GM23338 (cell line): ENCODE data around the gene SIRT7. TPM values are rescaled to one million over a fixed set of nuclear protein-coding genes. Genes with fewer than 3 reads are reported as not detected.

Source experiments
- ATAC-seq: fragments of 200-7000 bp; cut with Tn5 transposase; 3 replicates; pipeline ENCODE4 v1.9.1; 2020
- DNase-seq: peaks from one replicate; pipeline ENCODE4 v3.0.0-alpha.2; 2015; ENCODE audit warnings: low spot score
- H2AFZ ChIP-seq: fragments of 200-600 bp; sonication (generic); 2 replicates; pipeline ENCODE4 v1.8.0; 2016; ENCODE audit warnings: antibody characterized with exemption, mild to moderate bottlenecking, moderate library complexity
- H3F3A ChIP-seq: fragments of 200-600 bp; sonication (generic); replicated peaks from 2 replicates; pipeline ENCODE4 v1.8.0; 2017; ENCODE audit warnings: antibody characterized with exemption, mixed run types, low read depth
- H3K27ac ChIP-seq: fragments of 200-600 bp; sonication (generic); 2 replicates; pipeline ENCODE4 v1.6.1; 2016; ENCODE audit warnings: low read depth
- H3K27me3 ChIP-seq: fragments of 200-600 bp; sonication (generic); 2 replicates; pipeline ENCODE4 v1.8.0; 2016; ENCODE audit warnings: mild to moderate bottlenecking, mixed run types, moderate library complexity; ENCODE audit not compliant: insufficient read depth
- H3K36me3 ChIP-seq: fragments of 200-600 bp; sonication (generic); 2 replicates; pipeline ENCODE4 v1.8.0; 2016; ENCODE audit warnings: mild to moderate bottlenecking; ENCODE audit not compliant: insufficient read depth
- H3K4me1 ChIP-seq: fragments of 200-600 bp; sonication (generic); 2 replicates; pipeline ENCODE4 v1.8.0; 2016; ENCODE audit warnings: mild to moderate bottlenecking, moderate library complexity; ENCODE audit not compliant: insufficient read depth
- H3K4me2 ChIP-seq: fragments of 200-600 bp; sonication (generic); 2 replicates; pipeline ENCODE4 v1.7.1; 2017; ENCODE audit warnings: mixed run types
- H3K4me3 ChIP-seq: fragments of 200-600 bp; sonication (generic); 2 replicates; pipeline ENCODE4 v1.6.1; 2016; ENCODE audit warnings: mixed run types
- H3K79me2 ChIP-seq: fragments of 200-600 bp; sonication (generic); replicated peaks from 2 replicates; pipeline ENCODE4 v1.8.0; 2017; ENCODE audit warnings: mild to moderate bottlenecking; ENCODE audit not compliant: insufficient read depth
- H3K9me2 ChIP-seq: fragments of 200-600 bp; sonication (generic); 2 replicates; pipeline ENCODE4 v1.8.0; 2017; ENCODE audit not compliant: insufficient read depth
- H4K20me1 ChIP-seq: fragments of 200-600 bp; sonication (generic); replicated peaks from 2 replicates; pipeline ENCODE4 v1.8.0; 2017; ENCODE audit warnings: mild to moderate bottlenecking; ENCODE audit not compliant: insufficient read depth
- H3K27ac Mint-ChIP-seq: 2 replicates; pipeline ENCODE4 v1.8.0; 2020; ENCODE audit warnings: inconsistent platforms, mild to moderate bottlenecking, moderate library complexity, mixed read lengths
- H3K27me3 Mint-ChIP-seq: 3 replicates; pipeline ENCODE4 v1.8.0; 2022; ENCODE audit warnings: low read depth, mild to moderate bottlenecking, moderate library complexity, mixed read lengths, inconsistent platforms; ENCODE audit not compliant: insufficient read depth, poor library complexity
- H3K36me3 Mint-ChIP-seq: 3 replicates; pipeline ENCODE4 v1.8.0; 2021; ENCODE audit warnings: low read depth, mild to moderate bottlenecking, inconsistent platforms, moderate library complexity, mixed read lengths
- H3K4me1 Mint-ChIP-seq: 3 replicates; pipeline ENCODE4 v1.8.0; 2020; ENCODE audit warnings: mild to moderate bottlenecking, inconsistent platforms, mixed read lengths
- H3K4me3 Mint-ChIP-seq: 3 replicates; pipeline ENCODE4 v1.8.0; 2021; ENCODE audit warnings: moderate library complexity, mild to moderate bottlenecking, inconsistent platforms, mixed read lengths
- H3K9me3 Mint-ChIP-seq: 3 replicates; pipeline ENCODE4 v1.8.0; 2020; ENCODE audit warnings: moderate library complexity, mild to moderate bottlenecking, inconsistent platforms, mixed read lengths
- CREB1 ChIP-seq: fragments of 250-450 bp; sonication (Bioruptor Pico); IDR thresholded peaks from 2 replicates; pipeline ENCODE4 v1.5.0; 2020; ENCODE audit warnings: low read depth, mild to moderate bottlenecking, moderate library complexity
- EZH2 ChIP-seq: fragments of 200-600 bp; sonication (generic); IDR thresholded peaks from one replicate; pipeline ENCODE4 v1.8.0; 2017; ENCODE audit warnings: antibody characterized with exemption, mild to moderate bottlenecking, low read depth; ENCODE audit not compliant: unreplicated experiment
- EZH2phosphoT487 ChIP-seq: fragments of 200-600 bp; sonication (generic); IDR thresholded peaks from one replicate; pipeline ENCODE4 v1.8.1; 2018; ENCODE audit warnings: antibody characterized with exemption; ENCODE audit not compliant: unreplicated experiment
- JUNB ChIP-seq: IDR thresholded peaks from one replicate; pipeline ENCODE4 v1.6.1; 2016; ENCODE audit warnings: antibody characterized with exemption; ENCODE audit not compliant: unreplicated experiment
- NANOG ChIP-seq: IDR thresholded peaks from 2 replicates; pipeline ENCODE4 v1.6.1; 2016; ENCODE audit warnings: antibody characterized with exemption, borderline replicate concordance
- POLR2AphosphoS5 ChIP-seq: IDR thresholded peaks from 2 replicates; pipeline ENCODE4 v1.6.1; 2016; ENCODE audit warnings: antibody characterized with exemption, low read depth
- STAT1 ChIP-seq: IDR thresholded peaks from one replicate; pipeline ENCODE4 v1.6.1; 2016; ENCODE audit warnings: antibody characterized with exemption; ENCODE audit not compliant: unreplicated experiment
- ZNF114 ChIP-seq: fragments of 250-450 bp; sonication (Bioruptor Pico); IDR thresholded peaks from 2 replicates; pipeline ENCODE4 v1.5.0; 2020; ENCODE audit warnings: mild to moderate bottlenecking, moderate library complexity
- ZNF331 ChIP-seq: fragments of 250-450 bp; sonication (Bioruptor Pico); IDR thresholded peaks from 2 replicates; pipeline ENCODE4 v1.5.0; 2020; ENCODE audit warnings: low read depth, mild to moderate bottlenecking, moderate library complexity
- polyA plus RNA-seq: library from polyadenylated mRNA; unstranded; fragments of >200 nt; fragmentation: Nextera tagmentation; extraction: Ambion mirVana; gene quantifications from 2 replicates; pipeline ENCODE4 v1.2.1, GENCODE V29; 2016
- total RNA-seq: library from RNA; depleted of rRNA; stranded (reverse); fragments of >200 nt; shearing (Covaris generic); gene quantifications from 2 replicates; pipeline ENCODE4 v1.2.3, GENCODE V29; 2014
- TF ChIP-seq, protein P1 (sequence below): IDR thresholded peaks from 2 replicates; pipeline ENCODE4 v1.6.1; 2016; ENCODE audit warnings: antibody characterized with exemption
- TF ChIP-seq, protein P2 (sequence below), 2 experiments: fragments of 200-600 bp in 1 of 2; sonication (generic) in 1 of 2; conservative IDR thresholded peaks; 2 replicates each; pipeline versions ENCODE4 v1.5.1 to v1.6.1; 2016 to 2017; ENCODE audit warnings: antibody characterized with exemption in 2 of 2, low read depth in 2 of 2, mild to moderate bottlenecking in 2 of 2, moderate library complexity in 1 of 2
- TF ChIP-seq, protein P3 (sequence below): fragments of 250-450 bp; sonication (Bioruptor Pico); IDR thresholded peaks from 2 replicates; pipeline ENCODE4 v1.5.0; 2020; ENCODE audit warnings: mild to moderate bottlenecking, moderate library complexity
- TF ChIP-seq, protein P4 (sequence below): IDR thresholded peaks from one replicate; pipeline ENCODE4 v1.6.1; 2018; ENCODE audit warnings: antibody characterized with exemption; ENCODE audit not compliant: unreplicated experiment

Gene SIRT7
- total and polyA plus RNA-seq, 2 experiments from 2014 or later, result 16.3 to 20.8 TPM

DNA sequence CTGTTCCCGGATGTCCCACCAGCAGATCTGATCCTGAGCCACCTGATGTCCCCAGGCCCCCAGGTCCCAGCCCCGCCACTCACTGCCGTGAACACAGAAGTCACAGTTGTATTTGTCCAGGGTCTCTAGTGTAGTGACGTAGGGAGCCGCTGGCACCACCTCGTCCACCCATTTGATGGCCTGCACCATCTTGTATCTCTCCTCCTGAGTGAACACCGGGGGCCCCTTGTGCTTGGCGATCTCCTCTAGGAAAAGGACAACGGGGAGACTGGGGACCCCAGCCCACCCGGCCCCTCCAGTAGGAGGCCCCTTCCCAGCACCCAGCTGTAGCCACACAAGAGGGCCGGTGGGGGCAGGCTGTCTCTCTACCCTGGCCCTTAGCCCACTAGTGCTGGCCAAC is 9.2 kb downstream of the SIRT7 start:
- H3K4me3 Mint-ChIP-seq, result no peak overlapping the region

More for the DNA sequence above, 9.2 kb downstream of the SIRT7 start:
- Histone ChIP-seq H3K36me3 (peaks cover 6% of the 10 kb centered on the region; the same call in 1 of the 2 replicates), H3F3A (peaks cover 25% of the 10 kb centered on the region), H3K79me2 (peaks cover 7% of the 10 kb centered on the region), H3K27ac (no peak overlapping the region), H4K20me1 (peaks cover 9% of the 10 kb centered on the region), H3K4me3 (no peak overlapping the region), H2AFZ (no peak overlapping the region), H3K4me2 (no peak overlapping the region), H3K27me3 (no peaks in the 10 kb centered on the region), H3K9me2 (no peaks in the 10 kb centered on the region), H3K4me1 (peaks cover 6% of the 10 kb centered on the region)
- Mint-ChIP-seq H3K36me3 (peaks cover 14% of the 10 kb centered on the region), H3K27me3 (peaks cover 9% of the 10 kb centered on the region), H3K27ac (no peak overlapping the region), H3K4me1 (peaks cover 3% of the 10 kb centered on the region; the same call in 1 of the 3 replicates), H3K9me3 (no peaks in the 10 kb centered on the region)
- TF ChIP-seq STAT1, result no peak
- TF ChIP-seq, protein P1, sequence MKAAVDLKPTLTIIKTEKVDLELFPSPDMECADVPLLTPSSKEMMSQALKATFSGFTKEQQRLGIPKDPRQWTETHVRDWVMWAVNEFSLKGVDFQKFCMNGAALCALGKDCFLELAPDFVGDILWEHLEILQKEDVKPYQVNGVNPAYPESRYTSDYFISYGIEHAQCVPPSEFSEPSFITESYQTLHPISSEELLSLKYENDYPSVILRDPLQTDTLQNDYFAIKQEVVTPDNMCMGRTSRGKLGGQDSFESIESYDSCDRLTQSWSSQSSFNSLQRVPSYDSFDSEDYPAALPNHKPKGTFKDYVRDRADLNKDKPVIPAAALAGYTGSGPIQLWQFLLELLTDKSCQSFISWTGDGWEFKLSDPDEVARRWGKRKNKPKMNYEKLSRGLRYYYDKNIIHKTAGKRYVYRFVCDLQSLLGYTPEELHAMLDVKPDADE, result no peak
- TF ChIP-seq, protein P2, sequence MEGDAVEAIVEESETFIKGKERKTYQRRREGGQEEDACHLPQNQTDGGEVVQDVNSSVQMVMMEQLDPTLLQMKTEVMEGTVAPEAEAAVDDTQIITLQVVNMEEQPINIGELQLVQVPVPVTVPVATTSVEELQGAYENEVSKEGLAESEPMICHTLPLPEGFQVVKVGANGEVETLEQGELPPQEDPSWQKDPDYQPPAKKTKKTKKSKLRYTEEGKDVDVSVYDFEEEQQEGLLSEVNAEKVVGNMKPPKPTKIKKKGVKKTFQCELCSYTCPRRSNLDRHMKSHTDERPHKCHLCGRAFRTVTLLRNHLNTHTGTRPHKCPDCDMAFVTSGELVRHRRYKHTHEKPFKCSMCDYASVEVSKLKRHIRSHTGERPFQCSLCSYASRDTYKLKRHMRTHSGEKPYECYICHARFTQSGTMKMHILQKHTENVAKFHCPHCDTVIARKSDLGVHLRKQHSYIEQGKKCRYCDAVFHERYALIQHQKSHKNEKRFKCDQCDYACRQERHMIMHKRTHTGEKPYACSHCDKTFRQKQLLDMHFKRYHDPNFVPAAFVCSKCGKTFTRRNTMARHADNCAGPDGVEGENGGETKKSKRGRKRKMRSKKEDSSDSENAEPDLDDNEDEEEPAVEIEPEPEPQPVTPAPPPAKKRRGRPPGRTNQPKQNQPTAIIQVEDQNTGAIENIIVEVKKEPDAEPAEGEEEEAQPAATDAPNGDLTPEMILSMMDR (conservative IDR thresholded peaks at IDR 0.05; ENCODE audit: low read depth in 2 of 2), result no peak
- no peak for TF ChIP-seq ZNF331 (CRISPR knock-in tag)
- TF ChIP-seq, protein P3, sequence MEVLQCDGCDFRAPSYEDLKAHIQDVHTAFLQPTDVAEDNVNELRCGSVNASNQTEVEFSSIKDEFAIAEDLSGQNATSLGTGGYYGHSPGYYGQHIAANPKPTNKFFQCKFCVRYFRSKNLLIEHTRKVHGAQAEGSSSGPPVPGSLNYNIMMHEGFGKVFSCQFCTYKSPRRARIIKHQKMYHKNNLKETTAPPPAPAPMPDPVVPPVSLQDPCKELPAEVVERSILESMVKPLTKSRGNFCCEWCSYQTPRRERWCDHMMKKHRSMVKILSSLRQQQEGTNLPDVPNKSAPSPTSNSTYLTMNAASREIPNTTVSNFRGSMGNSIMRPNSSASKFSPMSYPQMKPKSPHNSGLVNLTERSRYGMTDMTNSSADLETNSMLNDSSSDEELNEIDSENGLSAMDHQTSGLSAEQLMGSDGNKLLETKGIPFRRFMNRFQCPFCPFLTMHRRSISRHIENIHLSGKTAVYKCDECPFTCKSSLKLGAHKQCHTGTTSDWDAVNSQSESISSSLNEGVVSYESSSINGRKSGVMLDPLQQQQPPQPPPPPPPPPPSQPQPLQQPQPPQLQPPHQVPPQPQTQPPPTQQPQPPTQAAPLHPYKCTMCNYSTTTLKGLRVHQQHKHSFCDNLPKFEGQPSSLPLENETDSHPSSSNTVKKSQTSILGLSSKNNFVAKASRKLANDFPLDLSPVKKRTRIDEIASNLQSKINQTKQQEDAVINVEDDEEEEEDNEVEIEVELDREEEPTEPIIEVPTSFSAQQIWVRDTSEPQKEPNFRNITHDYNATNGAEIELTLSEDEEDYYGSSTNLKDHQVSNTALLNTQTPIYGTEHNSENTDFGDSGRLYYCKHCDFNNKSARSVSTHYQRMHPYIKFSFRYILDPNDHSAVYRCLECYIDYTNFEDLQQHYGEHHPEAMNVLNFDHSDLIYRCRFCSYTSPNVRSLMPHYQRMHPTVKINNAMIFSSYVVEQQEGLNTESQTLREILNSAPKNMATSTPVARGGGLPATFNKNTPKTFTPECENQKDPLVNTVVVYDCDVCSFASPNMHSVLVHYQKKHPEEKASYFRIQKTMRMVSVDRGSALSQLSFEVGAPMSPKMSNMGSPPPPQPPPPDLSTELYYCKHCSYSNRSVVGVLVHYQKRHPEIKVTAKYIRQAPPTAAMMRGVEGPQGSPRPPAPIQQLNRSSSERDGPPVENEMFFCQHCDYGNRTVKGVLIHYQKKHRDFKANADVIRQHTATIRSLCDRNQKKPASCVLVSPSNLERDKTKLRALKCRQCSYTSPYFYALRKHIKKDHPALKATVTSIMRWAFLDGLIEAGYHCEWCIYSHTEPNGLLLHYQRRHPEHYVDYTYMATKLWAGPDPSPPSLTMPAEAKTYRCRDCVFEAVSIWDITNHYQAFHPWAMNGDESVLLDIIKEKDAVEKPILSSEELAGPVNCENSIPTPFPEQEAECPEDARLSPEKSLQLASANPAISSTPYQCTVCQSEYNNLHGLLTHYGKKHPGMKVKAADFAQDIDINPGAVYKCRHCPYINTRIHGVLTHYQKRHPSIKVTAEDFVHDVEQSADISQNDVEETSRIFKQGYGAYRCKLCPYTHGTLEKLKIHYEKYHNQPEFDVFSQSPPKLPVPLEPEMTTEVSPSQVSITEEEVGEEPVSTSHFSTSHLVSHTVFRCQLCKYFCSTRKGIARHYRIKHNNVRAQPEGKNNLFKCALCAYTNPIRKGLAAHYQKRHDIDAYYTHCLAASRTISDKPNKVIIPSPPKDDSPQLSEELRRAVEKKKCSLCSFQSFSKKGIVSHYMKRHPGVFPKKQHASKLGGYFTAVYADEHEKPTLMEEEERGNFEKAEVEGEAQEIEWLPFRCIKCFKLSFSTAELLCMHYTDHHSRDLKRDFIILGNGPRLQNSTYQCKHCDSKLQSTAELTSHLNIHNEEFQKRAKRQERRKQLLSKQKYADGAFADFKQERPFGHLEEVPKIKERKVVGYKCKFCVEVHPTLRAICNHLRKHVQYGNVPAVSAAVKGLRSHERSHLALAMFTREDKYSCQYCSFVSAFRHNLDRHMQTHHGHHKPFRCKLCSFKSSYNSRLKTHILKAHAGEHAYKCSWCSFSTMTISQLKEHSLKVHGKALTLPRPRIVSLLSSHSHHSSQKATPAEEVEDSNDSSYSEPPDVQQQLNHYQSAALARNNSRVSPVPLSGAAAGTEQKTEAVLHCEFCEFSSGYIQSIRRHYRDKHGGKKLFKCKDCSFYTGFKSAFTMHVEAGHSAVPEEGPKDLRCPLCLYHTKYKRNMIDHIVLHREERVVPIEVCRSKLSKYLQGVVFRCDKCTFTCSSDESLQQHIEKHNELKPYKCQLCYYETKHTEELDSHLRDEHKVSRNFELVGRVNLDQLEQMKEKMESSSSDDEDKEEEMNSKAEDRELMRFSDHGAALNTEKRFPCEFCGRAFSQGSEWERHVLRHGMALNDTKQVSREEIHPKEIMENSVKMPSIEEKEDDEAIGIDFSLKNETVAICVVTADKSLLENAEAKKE (CRISPR knock-in tag), result no peak
- no peak for TF ChIP-seq EZH2
- no peak for TF ChIP-seq CREB1 (CRISPR knock-in tag)
- no peak for TF ChIP-seq NANOG
- TF ChIP-seq, protein P4, sequence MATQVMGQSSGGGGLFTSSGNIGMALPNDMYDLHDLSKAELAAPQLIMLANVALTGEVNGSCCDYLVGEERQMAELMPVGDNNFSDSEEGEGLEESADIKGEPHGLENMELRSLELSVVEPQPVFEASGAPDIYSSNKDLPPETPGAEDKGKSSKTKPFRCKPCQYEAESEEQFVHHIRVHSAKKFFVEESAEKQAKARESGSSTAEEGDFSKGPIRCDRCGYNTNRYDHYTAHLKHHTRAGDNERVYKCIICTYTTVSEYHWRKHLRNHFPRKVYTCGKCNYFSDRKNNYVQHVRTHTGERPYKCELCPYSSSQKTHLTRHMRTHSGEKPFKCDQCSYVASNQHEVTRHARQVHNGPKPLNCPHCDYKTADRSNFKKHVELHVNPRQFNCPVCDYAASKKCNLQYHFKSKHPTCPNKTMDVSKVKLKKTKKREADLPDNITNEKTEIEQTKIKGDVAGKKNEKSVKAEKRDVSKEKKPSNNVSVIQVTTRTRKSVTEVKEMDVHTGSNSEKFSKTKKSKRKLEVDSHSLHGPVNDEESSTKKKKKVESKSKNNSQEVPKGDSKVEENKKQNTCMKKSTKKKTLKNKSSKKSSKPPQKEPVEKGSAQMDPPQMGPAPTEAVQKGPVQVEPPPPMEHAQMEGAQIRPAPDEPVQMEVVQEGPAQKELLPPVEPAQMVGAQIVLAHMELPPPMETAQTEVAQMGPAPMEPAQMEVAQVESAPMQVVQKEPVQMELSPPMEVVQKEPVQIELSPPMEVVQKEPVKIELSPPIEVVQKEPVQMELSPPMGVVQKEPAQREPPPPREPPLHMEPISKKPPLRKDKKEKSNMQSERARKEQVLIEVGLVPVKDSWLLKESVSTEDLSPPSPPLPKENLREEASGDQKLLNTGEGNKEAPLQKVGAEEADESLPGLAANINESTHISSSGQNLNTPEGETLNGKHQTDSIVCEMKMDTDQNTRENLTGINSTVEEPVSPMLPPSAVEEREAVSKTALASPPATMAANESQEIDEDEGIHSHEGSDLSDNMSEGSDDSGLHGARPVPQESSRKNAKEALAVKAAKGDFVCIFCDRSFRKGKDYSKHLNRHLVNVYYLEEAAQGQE, result no peak
- no peak for TF ChIP-seq EZH2phosphoT487
- TF ChIP-seq JUNB, result no peak
- no peak for TF ChIP-seq POLR2AphosphoS5
- TF ChIP-seq ZNF114 (CRISPR knock-in tag), result no peak
- ATAC-seq (no peak), DNase-seq (no peak)
